GM12878 (cell line): ENCODE measurements around the gene CFAP92. TPM values are rescaled to one million over a fixed set of nuclear protein-coding genes. Genes with fewer than 3 reads are reported as not detected.

Experiments
- ATAC-seq: fragments of 200-7000 bp; cut with Tn5 transposase; 3 replicates; pipeline ENCODE4 v1.9.1; 2020; ENCODE audit warnings: mild to moderate bottlenecking, moderate library complexity
- BruUV-seq: library from RNA; stranded (reverse); fragments of 400-500 nt; replicated peaks from 2 replicates; lab custom pipeline; 2021; lab: Mats Ljungman, UMichigan
- CTCF ChIA-PET: fragments of 300-600 bp; sonication (Branson Sonifier 250); formaldehyde crosslinking; extraction: SDS; loops from one replicate; lab custom pipeline; 2021; ENCODE audit warnings: inconsistent platforms; lab: Yijun Ruan, JAX
- POLR2A ChIA-PET: fragments of 350-600 bp; formaldehyde crosslinking; extraction: SDS; loops from one replicate; lab custom pipeline; 2021; ENCODE audit warnings: inconsistent platforms; lab: Charles Lee
- RAD21 ChIA-PET: fragments of 300-600 bp; sonication (Branson Sonifier 250); formaldehyde crosslinking; loops from one replicate; lab custom pipeline; 2023; ENCODE audit warnings: antibody characterized with exemption; ENCODE audit not compliant: unreplicated experiment; lab: Charles Lee
- SMC1A ChIA-PET: fragments of 300-600 bp; sonication (Branson Sonifier 250); formaldehyde crosslinking; loops from one replicate; lab custom pipeline; 2023; ENCODE audit not compliant: unreplicated experiment, uncharacterized antibody; lab: Charles Lee
- DNase-seq: peaks from one replicate; pipeline ENCODE4 v3.0.0-alpha.2; 2011; ENCODE audit warnings: low read depth, low spot score
- FAIRE-seq: peaks from 3 replicates; lab custom pipeline; 2011; peaks lifted over from hg19 to GRCh38; lab: Jason Lieb, UNC
- H2AFZ ChIP-seq: 2 replicates; pipeline ENCODE4 v1.6.0; 2011; ENCODE audit warnings: low read depth, low read length, control low read depth; ENCODE audit not compliant: control insufficient read depth
- H3K27ac ChIP-seq: 2 replicates; pipeline ENCODE4 v1.5.1; 2011; ENCODE audit warnings: control low read depth; ENCODE audit not compliant: control insufficient read depth, insufficient read depth
- H3K27me3 ChIP-seq, 2 experiments: replicated peaks in 1 of 2; 2 replicates each; pipeline versions ENCODE4 v1.6.0 to v1.6.1; 2011; ENCODE audit warnings: low read length in 1 of 2; ENCODE audit not compliant: control insufficient read depth in 2 of 2, insufficient read depth in 2 of 2
- H3K36me3 ChIP-seq, 2 experiments: 2 replicates each; pipeline ENCODE4 v1.5.1; 2011; ENCODE audit warnings: low read length in 1 of 2; ENCODE audit not compliant: control insufficient read depth in 2 of 2, insufficient read depth in 2 of 2
- H3K4me1 ChIP-seq: 2 replicates; pipeline ENCODE4 v1.6.1; 2011; ENCODE audit warnings: mild to moderate bottlenecking, low read length, moderate library complexity, mixed read lengths; ENCODE audit not compliant: control insufficient read depth, insufficient read depth
- H3K4me2 ChIP-seq: 2 replicates; pipeline ENCODE4 v1.6.0; 2011; ENCODE audit warnings: control low read depth; ENCODE audit not compliant: control insufficient read depth, insufficient read depth
- H3K4me3 ChIP-seq: fragments of 200-600 bp; sonication (generic); 2 replicates; pipeline ENCODE4 v1.5.1; 2016
- H3K79me2 ChIP-seq: 2 replicates; pipeline ENCODE4 v1.6.0; 2011; ENCODE audit warnings: low read length; ENCODE audit not compliant: control insufficient read depth, insufficient read depth
- H3K9ac ChIP-seq: 2 replicates; pipeline ENCODE4 v1.8.0; 2011; ENCODE audit warnings: low read length, control low read depth, mixed read lengths; ENCODE audit not compliant: control insufficient read depth, insufficient read depth
- H3K9me3 ChIP-seq: replicated peaks from 3 replicates; pipeline ENCODE4 v1.5.1; 2011; ENCODE audit warnings: mild to moderate bottlenecking, low read length; ENCODE audit not compliant: control insufficient read depth, insufficient read depth
- H4K20me1 ChIP-seq: 2 replicates; pipeline ENCODE4 v1.6.0; 2011; ENCODE audit not compliant: control insufficient read depth, insufficient read depth
- HDGF ChIP-seq: fragments of 450-650 bp; IDR thresholded peaks from 2 replicates; pipeline ENCODE4 v1.6.1; 2016; ENCODE audit warnings: antibody characterized with exemption
- IKZF1 ChIP-seq: fragments of 450-650 bp; conservative IDR thresholded peaks from 2 replicates; pipeline ENCODE4 v1.6.1; 2017; ENCODE audit warnings: antibody characterized with exemption, mild to moderate bottlenecking
- JUND ChIP-seq: IDR thresholded peaks from 2 replicates; pipeline ENCODE4 v1.6.1; 2012; ENCODE audit warnings: low read depth, mild to moderate bottlenecking, low read length, improper control_type of control experiment, moderate library complexity
- MEF2A ChIP-seq: IDR thresholded peaks from 2 replicates; pipeline ENCODE4 v1.6.1; 2011; ENCODE audit warnings: low read depth, mild to moderate bottlenecking, low read length, moderate library complexity; ENCODE audit not compliant: insufficient read depth
- MEF2B ChIP-seq: fragments of 450-650 bp; IDR thresholded peaks from 2 replicates; pipeline ENCODE4 v1.6.1; 2018; ENCODE audit warnings: mild to moderate bottlenecking, moderate library complexity; ENCODE audit not compliant: partially characterized antibody, poor library complexity, severe bottlenecking
- PML ChIP-seq: IDR thresholded peaks from 2 replicates; pipeline ENCODE4 v1.6.1; 2012; ENCODE audit warnings: low read length, inconsistent platforms
- POU2F2 ChIP-seq: IDR thresholded peaks from 3 replicates; pipeline ENCODE4 v1.6.1; 2011; ENCODE audit warnings: low read depth, mild to moderate bottlenecking, low read length, borderline replicate concordance
- SMAD1 ChIP-seq: fragments of 450-650 bp; IDR thresholded peaks from 2 replicates; pipeline ENCODE4 v1.6.1; 2018; ENCODE audit warnings: mild to moderate bottlenecking, low read depth; ENCODE audit not compliant: partially characterized antibody
- SUPT20H ChIP-seq: IDR thresholded peaks from 2 replicates; pipeline ENCODE4 v1.6.1; 2011; ENCODE audit warnings: low read depth, mild to moderate bottlenecking, low read length, moderate library complexity, borderline replicate concordance; ENCODE audit not compliant: control insufficient read depth
- WGBS: methylation state at CpG from one replicate; pipeline ENCODE4 v1.1.6; 2016; ENCODE audit warnings: low lambda C conversion rate; ENCODE audit not compliant: insufficient replicate concordance, insufficient coverage; ENCODE audit errors: missing lambda C conversion rate; 5-methylcytosine and 5-hydroxymethylcytosine counted together
- in situ Hi-C: fragments of 300-500 bp; cut with MboI; formaldehyde crosslinking; loops from 9 replicates; pipeline ENCODE4 v1.14.3; 2018; ENCODE audit warnings: mixed read lengths
- intact Hi-C: fragments of 100-400 bp; cut with micrococcal nuclease; formaldehyde crosslinking; loops from one replicate; pipeline ENCODE4 v1.14.2; 2022; ENCODE audit not compliant: unreplicated experiment
- polyA plus RNA-seq, 11 experiments: library from polyadenylated mRNA; depleted of rRNA in 4 of 11; unstranded in 6 of 11; stranded (reverse) in 5 of 11; fragments of >200 nt; fragmentation: Nextera tagmentation in 4 of 11; fragmentation: Illumina TruSeq in 1 of 11; extraction: Ambion mirVana in 4 of 11; extraction: Trizol in 1 of 11; gene quantifications; 1 replicate in 1 of 11; 2 replicates in 10 of 11; pipeline versions ENCODE4 v1.2.1 to v1.2.3, GENCODE V29; 2011 to 2016; ENCODE audit warnings: inconsistent platforms in 2 of 11, missing spikeins in 2 of 11, low read depth in 1 of 11
- total RNA-seq, 4 experiments: library from RNA; depleted of rRNA in 3 of 4; stranded (reverse); fragments of >200 nt in 3 of 4; fragmentation: Illumina TruSeq in 1 of 4; extraction: Trizol in 1 of 4; gene quantifications; 2 replicates each; pipeline versions ENCODE4 v1.2.1 to v1.2.3, GENCODE V29; 2013 to 2021
- TF ChIP-seq, protein P1 (sequence below): fragments of 450-650 bp; conservative IDR thresholded peaks from 2 replicates; pipeline ENCODE4 v1.6.1; 2017; ENCODE audit warnings: mild to moderate bottlenecking, moderate library complexity

CFAP92 gene
- total and polyA plus RNA-seq, 10 of the 15 experiments (the other 5 are each of a cell fraction or from before 2014, with no cell fraction given): 0.05 to 0.52 (median 0.14) TPM; not detected in 7

- Histone ChIP-seq H3K4me2 (no peak overlapping the region), H3K9ac (no peak overlapping the region), H3K4me3 (no peak overlapping the region), H4K20me1 (no peaks in the 10 kb centered on the region), H3K27me3 (peaks cover 0 to 4% of the 10 kb centered on the region in 2 experiments; a peak in 1 of 4 replicates), H3K79me2 (no peaks in the 10 kb centered on the region), H2AFZ (no peak overlapping the region)
- CTCF ChIA-PET: interaction anchor here (4.0 kb wide), 1 partner anchor 48 kb away, joined by 32 read pairs; no protein-coding TSS in a partner anchor
- BruUV-seq: no TSS peak
- RAD21 ChIA-PET: no interaction called here
- SMC1A ChIA-PET: interaction anchor here (2.8 kb wide), 1 partner anchor 48 kb away, joined by 22 read pairs; no protein-coding TSS in a partner anchor
- POLR2A ChIA-PET: no interaction called here
- TF ChIP-seq, protein P1, sequence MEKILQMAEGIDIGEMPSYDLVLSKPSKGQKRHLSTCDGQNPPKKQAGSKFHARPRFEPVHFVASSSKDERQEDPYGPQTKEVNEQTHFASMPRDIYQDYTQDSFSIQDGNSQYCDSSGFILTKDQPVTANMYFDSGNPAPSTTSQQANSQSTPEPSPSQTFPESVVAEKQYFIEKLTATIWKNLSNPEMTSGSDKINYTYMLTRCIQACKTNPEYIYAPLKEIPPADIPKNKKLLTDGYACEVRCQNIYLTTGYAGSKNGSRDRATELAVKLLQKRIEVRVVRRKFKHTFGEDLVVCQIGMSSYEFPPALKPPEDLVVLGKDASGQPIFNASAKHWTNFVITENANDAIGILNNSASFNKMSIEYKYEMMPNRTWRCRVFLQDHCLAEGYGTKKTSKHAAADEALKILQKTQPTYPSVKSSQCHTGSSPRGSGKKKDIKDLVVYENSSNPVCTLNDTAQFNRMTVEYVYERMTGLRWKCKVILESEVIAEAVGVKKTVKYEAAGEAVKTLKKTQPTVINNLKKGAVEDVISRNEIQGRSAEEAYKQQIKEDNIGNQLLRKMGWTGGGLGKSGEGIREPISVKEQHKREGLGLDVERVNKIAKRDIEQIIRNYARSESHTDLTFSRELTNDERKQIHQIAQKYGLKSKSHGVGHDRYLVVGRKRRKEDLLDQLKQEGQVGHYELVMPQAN: no peak
- TF ChIP-seq PML (no peak), HDGF (no peak), SMAD1 (no peak), MEF2B (no peak), JUND (no peak), IKZF1 (no peak), POU2F2 (no peak), MEF2A (no peak), SUPT20H (no peak)
- TF ChIP-seq, all 136 proteins: peak for 0
- Histone ChIP-seq H3K36me3 (no peaks in the 10 kb centered on the region), H3K4me1 (peaks cover 19% of the 10 kb centered on the region), H3K9me3 (no peaks in the 10 kb centered on the region), H3K27ac (no peak overlapping the region)
- no peak for FAIRE-seq
- ATAC-seq: no peak
- in situ Hi-C loops: no loop called here
- 67% methylated on average over 2 of the region's 2 CpGs for WGBS
- intact Hi-C loops: no loop called here
- DNase-seq: no peak
Measured at GRCh38 chr3:129018271-129018670, 24.4 kb upstream of the CFAP92 start.
